GM21367 (cell line): ENCODE data around the gene GABBR1.
A peak's percentile ranks its signal among the peaks of the same experiment; 100 is the strongest.

Experiments
- ATAC-seq: cut with Tn5 transposase; IDR thresholded peaks from one replicate; pipeline ENCODE4 v1.9.1; 2021; ENCODE audit not compliant: unreplicated experiment

GABBR1 gene

GRCh38 chr6:29655658-29656057, 22.7 kb upstream of the GABBR1 start:
- ATAC-seq, result no peak

DNA sequence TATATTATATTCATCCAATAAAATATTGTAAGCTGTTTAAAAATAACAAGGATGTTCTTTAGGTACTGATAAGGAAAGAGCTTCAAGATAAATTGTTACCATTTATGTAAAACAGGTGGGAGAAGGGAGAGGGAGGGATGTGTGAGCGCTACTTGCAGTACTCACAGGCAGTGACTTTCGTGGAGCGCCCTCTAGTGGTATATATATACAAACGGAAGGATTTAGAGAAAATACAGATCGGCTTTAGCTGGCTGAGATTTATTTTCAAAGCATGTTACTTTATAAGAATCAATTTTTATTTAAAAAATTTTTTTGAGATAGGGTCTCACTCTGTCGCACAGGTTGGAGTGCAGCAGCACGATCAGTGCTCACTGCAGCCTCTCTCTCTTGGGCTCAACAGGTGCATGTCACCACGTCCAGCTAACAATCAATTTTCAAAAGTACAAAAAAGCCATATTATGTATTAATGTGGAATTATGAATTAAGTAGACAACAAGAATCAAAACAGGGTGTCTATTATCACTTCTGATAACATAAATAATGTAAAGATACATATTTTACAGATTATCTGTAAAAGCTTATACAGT, 20.6 kb upstream of the GABBR1 start:
- ATAC-seq, result no peak

DNA sequence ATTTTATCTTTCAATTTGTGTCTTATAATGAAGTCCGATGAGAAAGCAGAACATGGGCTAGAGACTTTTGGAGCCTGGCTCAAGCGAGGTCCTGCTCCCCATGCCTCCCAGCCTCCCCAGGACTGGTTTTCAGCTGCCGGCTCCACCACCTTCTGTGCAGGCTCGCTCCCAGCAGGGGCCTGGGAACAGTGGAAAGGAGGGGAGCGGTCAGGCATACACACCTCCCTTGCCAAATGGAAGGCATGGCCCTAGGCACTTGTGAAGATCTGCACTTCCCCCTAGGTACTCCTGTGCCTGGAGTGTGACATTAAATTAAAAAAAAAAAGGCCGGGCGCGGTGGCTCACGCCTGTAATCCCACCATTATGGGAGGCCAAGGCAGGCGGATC, 19.2 kb upstream of the GABBR1 start:
- ATAC-seq, result no peak

GRCh38 chr6:29651413-29652197, 18.6 kb upstream of the GABBR1 start:
- no peak for ATAC-seq

DNA sequence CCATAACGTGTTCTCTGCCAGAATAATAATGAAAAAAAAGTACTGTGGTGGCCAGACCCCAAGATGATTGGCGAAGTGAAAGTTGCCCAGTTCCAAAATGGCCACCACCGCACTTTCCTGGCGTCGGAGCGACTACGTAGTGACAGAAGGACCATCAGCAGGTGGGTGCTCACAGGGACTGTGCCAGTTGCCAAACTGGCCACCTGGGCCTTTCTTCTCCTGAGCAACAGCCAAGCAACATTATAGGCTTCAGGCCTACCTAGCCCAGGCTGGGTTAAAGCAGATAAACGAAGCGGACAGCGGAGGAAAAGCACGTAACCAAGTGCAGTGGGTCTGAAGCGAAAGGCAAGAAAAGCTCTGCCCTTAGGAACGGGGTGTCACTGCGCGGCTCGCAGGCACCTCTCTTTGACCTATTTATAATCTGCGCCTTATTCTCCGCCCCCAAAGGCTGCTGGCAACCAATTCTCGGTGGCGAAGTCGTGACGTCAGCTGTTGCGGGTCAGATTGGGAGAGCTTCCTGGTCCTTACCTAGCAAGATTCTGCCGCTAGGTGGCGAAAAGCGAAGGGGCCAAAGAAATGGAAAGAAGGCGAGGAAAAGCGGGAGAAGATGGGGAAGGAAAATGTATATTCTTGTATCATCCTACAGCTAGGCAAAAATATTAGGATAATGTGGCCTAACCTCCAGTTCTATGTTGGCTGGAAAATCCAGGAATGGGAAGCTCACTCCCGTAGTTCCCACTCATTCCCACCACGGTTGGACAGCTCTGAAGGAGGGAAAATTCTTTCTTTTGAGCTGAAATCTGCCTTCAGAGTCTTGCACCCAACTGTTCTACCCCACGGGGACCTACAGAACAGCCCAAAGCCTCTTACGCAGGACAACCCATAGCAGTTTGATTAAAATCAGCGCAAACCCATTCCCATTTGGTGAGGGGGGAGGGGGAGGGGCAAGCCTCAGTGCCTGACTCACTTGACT, 17.0 kb upstream of the GABBR1 start:
- ATAC-seq, result peak; percentile 78

DNA sequence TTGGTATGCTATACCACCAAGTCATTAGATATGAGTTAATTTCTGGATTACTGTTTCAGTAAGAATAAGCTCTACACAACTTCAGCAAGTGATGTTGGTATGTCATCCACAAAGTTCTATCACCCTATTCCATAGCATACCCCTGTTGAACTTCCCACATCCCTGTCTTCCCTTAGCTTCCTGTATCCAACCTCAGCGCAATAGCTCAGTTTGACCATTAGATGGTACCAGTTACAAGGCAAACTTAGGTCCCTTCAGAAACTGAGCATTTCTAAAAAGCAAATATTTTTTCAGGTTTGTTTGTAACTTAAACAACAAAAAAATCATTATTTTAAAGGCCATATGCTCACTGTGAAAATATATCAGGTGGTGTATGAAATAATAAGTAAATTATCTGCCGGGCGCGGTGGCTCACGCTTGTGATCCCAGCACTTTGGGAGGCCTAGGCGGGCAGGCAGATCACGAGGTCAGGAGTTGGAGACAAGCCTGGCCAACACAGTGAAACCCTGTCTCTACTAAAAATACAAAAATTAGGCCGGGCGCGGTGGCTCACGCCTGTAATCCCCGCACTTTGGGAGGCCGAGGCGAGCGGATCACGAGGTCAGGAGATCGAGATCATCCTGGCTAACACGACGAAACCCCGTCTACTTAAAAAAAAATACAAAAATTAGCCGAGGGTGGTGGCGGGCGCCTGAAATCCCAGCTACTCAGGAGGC, 15.1 kb upstream of the GABBR1 start:
- ATAC-seq, result no peak

GRCh38 chr6:29641430-29642148, 8.6 kb upstream of the GABBR1 start:
- ATAC-seq, result no peak

DNA sequence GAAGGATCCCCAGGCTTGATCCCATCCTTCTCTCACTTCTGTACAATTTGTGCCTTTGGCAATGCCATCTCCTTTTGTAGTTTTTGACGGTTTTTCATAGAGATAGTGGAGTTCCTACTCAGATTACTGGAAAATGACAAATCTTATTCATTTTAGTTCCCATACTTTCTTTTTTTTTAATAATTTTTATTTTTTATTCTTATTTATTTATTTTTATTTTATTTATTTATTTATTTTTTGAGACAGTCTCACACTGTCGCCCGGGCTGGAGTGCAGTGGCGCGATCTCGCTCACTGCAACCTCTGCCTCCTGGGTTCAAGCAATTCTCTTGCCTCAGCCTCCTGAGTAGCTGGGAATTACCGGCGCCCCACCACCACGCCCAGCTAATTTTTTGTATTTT, 4.3 kb upstream of the GABBR1 start:
- ATAC-seq, result no peak

- ATAC-seq, result no peak
These were observed 537 bp upstream of the GABBR1 start for GRCh38 chr6:29633534-29633905.

DNA sequence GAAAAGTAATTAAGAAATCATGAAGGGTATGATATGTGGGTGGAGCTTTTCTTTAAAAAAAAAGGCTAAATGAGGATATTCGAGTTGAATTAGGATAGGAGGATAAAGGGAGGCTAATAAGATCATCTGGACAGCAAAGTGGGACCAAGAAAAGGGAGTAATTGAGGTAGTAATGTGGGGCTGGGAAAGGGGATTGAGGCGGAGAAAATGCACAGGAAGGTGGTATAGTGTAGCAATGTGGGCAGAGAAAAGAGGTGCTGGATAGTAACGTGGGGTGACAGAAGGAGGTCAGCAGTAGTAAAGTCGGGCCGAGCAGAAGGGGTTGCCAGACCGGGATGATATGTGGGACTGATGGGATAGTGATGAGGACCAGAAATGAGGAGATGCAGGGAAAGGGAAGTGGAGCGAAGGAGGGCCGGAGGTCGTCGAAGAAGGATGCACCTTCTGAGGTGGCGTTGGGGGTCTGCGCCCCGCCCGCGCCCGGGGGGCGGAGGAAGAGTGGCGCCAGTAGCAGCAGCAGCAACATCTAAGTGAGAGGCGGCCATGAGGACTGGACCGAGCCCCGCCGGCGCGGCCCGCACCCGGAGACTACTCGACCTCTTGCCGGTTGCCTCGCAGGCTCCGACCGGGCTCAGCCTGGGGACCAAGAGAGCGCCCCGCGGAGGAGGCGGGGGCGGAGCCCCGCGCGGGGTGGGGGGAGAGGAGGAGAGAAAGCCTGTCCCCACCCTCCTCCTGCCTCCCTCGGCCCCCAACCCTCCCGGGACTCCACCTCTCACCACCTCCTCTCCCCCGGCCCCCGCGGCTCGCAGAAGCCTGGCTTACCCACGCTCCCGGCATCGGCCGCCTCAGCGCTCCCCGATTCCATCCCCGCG, 887 bp downstream of the GABBR1 start:
- peak; percentile 42 for ATAC-seq

DNA sequence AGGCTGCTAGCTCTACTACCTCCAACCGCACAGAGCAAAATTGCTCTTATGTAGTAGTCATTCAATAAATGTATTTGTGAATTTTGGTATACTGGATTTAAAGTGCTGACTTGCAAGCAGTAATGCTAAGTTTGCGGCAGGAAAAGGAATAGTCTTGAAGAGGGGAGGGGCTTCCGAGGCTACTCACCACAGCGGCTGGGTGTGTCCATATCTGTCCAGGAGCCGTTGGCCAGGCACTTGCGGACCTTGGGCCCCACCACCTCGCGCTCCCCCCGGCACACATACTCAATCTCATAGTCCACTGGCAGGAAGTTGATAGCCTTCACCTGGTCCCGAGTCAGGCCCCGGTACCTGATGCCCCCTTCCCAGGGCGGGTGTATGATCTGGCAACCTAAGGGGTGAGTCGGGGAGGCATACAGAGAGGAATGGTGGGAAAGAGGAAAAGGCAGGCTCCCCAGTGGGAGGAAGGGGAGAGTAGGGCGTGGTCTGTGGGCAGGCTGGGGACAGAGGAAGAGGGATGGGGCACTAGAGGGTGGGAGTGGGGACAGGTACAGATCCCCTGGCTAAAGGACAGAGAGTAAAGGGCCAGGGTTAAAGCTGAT, 1.7 kb downstream of the GABBR1 start:
- no peak for ATAC-seq

DNA sequence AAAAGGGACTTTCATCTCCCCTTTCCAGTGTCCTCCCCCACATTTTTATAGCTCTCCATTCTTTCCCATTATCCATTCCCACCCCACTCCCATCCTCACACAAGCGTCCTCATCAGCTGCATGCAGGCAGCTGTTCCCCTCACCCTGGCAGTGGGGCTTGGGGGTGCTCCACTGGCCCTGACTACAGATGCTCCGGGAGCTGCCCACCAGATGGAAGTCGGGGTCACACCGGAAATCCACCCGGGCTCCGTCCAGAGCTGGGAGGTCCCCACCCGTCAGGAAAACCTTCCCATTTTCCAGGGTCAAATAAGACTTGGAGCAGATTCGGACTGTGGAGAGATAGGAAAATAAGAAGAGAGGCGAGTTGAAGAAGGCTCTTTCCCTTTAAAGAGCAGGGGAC, 2.7 kb downstream of the GABBR1 start:
- no peak for ATAC-seq

DNA sequence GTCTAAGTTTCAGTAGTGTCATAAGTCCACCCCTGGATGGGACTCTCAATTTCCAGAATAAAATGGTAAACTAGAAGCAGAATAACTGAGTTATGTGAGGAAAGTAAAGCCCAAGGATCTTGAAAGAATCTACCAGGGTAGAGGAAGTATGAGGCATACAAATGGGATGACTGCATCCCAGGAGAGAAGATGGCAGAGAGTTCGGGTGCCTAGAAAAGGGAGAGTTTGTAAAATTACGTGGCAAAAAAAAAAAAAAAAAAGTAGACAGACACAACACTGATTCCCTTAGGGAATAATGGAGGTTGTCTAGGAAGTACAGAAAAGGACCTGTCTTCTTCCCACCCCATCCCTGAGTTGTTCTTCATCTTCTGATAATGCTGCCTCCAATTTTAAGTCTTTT, 3.4 kb downstream of the GABBR1 start:
- ATAC-seq, result no peak

GRCh38 chr6:29628419-29629281, 4.3 kb downstream of the GABBR1 start:
- ATAC-seq, result no peak

GRCh38 chr6:29627755-29628418, 5.1 kb downstream of the GABBR1 start:
- ATAC-seq, result no peak

DNA sequence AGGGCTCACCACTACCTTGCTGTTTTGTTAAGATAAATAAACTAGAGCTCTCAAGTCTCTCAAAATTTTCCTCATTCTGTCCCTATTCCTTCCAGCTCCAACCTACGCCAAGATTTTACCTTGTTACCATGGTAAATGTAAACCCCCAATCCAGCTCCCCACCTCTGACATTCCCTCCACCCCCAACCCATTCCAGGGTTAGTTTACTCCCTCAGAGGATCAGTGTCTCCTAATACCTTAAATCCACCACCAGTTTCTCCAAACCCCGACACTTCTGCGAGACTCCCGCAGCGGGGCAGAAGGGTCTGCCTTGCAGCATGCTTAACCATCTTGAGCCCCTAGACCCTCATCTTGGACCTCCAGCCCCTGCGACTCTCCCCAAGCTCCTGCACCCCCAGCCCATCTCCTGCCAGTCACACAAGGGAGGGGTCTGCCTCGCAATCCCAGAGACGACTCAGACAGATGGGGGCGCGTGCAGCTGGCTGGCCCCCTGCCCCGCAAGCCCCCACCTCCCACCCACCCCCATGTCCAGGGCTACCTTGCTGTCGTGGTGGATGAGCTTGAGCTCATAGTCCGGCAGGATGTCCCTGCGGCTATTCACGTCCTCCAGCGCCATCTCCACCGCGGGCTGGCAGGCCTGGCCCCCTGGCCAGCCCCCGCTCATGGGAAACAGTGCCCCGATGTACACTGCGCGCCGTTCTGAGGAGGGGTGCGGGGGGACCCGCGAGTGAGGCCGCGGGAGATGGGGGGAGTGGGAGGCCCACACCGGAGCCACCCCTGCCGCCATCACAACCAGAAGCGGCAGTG, 5.8 kb downstream of the GABBR1 start:
- ATAC-seq, result no peak
